IgD-negative memory B cell (primary cell): ENCODE results near the gene EML4. TPM values are rescaled to one million over a fixed set of nuclear protein-coding genes. Genes with fewer than 3 reads are reported as not detected.
"Not testable (repeated sequence)": the region's sequence is repeated elsewhere in the genome, so short reads cannot be mapped to it uniquely, and the experiment has no call there.

Experiments
- H3K27ac Mint-ChIP-seq, 3 donors: one replicate each; pipeline ENCODE4 v1.8.0; 2020 to 2022; ENCODE audit warnings: mild to moderate bottlenecking in 3 of 3, mixed read lengths in 3 of 3, moderate library complexity in 1 of 3
- H3K27me3 Mint-ChIP-seq: one replicate; pipeline ENCODE4 v1.8.0; 2021; ENCODE audit warnings: mixed read lengths
- H3K36me3 Mint-ChIP-seq: one replicate; pipeline ENCODE4 v1.8.0; 2020; ENCODE audit warnings: mild to moderate bottlenecking, mixed read lengths
- H3K4me1 Mint-ChIP-seq, 3 donors: one replicate each; pipeline ENCODE4 v1.8.0; 2020 to 2022; ENCODE audit warnings: mixed read lengths in 3 of 3, mild to moderate bottlenecking in 1 of 3
- H3K4me3 Mint-ChIP-seq, 4 donors: one replicate each; pipeline ENCODE4 v1.8.0; 2020 to 2022; ENCODE audit warnings: mild to moderate bottlenecking in 4 of 4, mixed read lengths in 4 of 4, moderate library complexity in 3 of 4
- H3K9me3 Mint-ChIP-seq, 3 donors: one replicate each; pipeline ENCODE4 v1.8.0; 2020 to 2021; ENCODE audit warnings: mixed read lengths in 3 of 3, mild to moderate bottlenecking in 1 of 3
- polyA plus RNA-seq: library from polyadenylated mRNA; unstranded; fragments of 300-500 nt; fragmentation: Illumina TruSeq; gene quantifications from one replicate; pipeline ENCODE4 v1.2.3, GENCODE V29; 2021

EML4 gene, protein sequence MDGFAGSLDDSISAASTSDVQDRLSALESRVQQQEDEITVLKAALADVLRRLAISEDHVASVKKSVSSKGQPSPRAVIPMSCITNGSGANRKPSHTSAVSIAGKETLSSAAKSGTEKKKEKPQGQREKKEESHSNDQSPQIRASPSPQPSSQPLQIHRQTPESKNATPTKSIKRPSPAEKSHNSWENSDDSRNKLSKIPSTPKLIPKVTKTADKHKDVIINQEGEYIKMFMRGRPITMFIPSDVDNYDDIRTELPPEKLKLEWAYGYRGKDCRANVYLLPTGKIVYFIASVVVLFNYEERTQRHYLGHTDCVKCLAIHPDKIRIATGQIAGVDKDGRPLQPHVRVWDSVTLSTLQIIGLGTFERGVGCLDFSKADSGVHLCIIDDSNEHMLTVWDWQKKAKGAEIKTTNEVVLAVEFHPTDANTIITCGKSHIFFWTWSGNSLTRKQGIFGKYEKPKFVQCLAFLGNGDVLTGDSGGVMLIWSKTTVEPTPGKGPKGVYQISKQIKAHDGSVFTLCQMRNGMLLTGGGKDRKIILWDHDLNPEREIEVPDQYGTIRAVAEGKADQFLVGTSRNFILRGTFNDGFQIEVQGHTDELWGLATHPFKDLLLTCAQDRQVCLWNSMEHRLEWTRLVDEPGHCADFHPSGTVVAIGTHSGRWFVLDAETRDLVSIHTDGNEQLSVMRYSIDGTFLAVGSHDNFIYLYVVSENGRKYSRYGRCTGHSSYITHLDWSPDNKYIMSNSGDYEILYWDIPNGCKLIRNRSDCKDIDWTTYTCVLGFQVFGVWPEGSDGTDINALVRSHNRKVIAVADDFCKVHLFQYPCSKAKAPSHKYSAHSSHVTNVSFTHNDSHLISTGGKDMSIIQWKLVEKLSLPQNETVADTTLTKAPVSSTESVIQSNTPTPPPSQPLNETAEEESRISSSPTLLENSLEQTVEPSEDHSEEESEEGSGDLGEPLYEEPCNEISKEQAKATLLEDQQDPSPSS
- polyA plus RNA-seq = 78.3 TPM

DNA sequence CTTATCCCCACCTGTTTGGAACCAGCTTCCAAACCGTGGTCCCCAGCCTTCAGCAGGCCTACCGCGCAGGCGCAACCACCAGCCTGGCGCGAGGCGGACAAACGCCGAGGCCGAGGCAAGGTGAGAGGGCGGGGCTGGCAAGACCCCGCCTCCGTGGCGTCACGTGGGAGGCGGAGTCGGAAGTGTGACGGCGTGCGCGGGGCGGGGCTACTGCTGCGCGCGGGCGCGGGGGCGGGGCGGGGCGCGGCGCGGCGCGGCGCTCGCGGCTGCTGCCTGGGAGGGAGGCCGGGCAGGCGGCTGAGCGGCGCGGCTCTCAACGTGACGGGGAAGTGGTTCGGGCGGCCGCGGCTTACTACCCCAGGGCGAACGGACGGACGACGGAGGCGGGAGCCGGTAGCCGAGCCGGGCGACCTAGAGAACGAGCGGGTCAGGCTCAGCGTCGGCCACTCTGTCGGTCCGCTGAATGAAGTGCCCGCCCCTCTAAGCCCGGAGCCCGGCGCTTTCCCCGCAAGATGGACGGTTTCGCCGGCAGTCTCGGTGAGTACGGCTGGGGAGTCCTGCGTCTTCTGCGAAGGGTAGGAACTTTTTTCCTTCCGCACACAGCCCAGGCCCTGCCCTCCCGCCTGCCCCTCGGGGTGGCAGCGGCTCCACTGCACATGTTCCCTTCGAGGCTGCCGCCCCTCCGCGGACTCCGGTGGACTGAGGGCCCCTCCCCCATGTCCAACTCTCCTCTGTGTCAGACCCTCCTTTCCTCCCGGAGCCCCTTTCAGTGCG, at the start of gene EML4:
Gene EML4 (plus strand): TSS at position 254 of the 774 bp plus-strand sequence. CDS start 259 bp downstream, at position 513.
- peak within 1 kb of the TSS in 2 of 3 donors; percentile 29 to 94 for H3K27ac Mint-ChIP-seq
- no peaks in the 10 kb centered on the region for H3K27me3 Mint-ChIP-seq
- no peak within 1 kb of the TSS for H3K4me3 Mint-ChIP-seq
- H3K36me3 Mint-ChIP-seq = peaks cover 4% of the 10 kb centered on the region
- no peaks in the 10 kb centered on the region for H3K9me3 Mint-ChIP-seq
- H3K4me1 Mint-ChIP-seq = peaks cover 18 to 26% (median 19%) of the 10 kb centered on the region in 3 donors

GRCh38 chr2:42123426-42123825, 45.7 kb upstream of the EML4 start:
- Mint-ChIP-seq H3K4me1 (peaks cover 35 to 45% (median 41%) of the 10 kb centered on the region in 3 donors), H3K4me3 (peak overlapping the region in 1 of 4 donors; percentile 74), H3K27me3 (no peaks in the 10 kb centered on the region), H3K36me3 (no peaks in the 10 kb centered on the region), H3K27ac (peak overlapping the region in 1 of 3 donors; percentile 11), H3K9me3 (peaks cover 0 to 2% (median 0%) of the 10 kb centered on the region in 3 donors)

GRCh38 chr2:42124011-42124785, 45.0 kb upstream of the EML4 start:
- Mint-ChIP-seq H3K27ac (peak overlapping the region; percentile 6 to 11 (median 11)), H3K36me3 (no peaks in the 10 kb centered on the region), H3K4me3 (peak overlapping the region in 3 of 4 donors; percentile 0 to 7 (median 2)), H3K9me3 (peaks cover 0 to 2% (median 0%) of the 10 kb centered on the region in 3 donors), H3K27me3 (no peaks in the 10 kb centered on the region), H3K4me1 (peaks cover 37 to 48% (median 42%) of the 10 kb centered on the region in 3 donors)

DNA sequence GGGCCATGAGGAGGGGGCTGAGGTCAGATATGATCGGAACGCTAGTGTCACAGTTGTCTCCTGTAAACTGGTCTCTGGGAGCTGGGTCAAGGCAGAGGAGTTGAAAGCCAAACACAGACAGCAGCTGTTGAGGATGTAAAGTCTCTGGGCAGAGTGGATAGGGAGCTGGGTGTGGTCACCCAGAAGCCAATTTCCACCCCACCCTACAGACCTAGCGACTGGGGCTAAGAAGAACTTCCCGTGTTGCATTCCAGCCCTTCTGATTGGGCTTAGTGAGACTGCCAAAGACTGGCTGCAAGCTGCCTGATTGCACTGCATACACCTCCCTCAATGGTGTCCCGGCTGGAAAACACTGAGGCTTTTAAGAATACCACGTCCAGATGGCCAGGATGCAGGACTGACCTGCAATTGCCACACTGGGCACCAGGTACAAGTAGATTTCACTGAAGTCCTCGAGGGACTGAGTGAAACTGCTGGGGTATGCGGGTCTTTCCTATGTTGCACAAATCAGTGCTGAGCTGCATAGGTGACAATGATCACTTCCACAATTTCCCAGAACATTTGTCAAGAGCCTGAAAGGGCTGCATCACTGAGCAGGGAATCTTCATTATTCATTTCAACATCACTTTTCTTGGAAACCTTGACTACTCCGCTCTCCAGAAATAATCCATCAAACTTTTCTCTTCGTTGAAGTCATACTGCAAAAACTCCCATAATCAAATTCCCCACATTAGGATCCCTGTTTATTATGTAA, 43.1 kb upstream of the EML4 start:
- Mint-ChIP-seq H3K4me1 (peaks cover 52 to 61% (median 54%) of the 10 kb centered on the region in 3 donors), H3K36me3 (no peaks in the 10 kb centered on the region), H3K27ac (peak overlapping the region in 2 of 3 donors; percentile 65 to 82), H3K27me3 (no peaks in the 10 kb centered on the region), H3K4me3 (peak overlapping the region in 2 of 4 donors; percentile 72 to 81), H3K9me3 (peaks cover 0 to 2% (median 0%) of the 10 kb centered on the region in 3 donors)

DNA sequence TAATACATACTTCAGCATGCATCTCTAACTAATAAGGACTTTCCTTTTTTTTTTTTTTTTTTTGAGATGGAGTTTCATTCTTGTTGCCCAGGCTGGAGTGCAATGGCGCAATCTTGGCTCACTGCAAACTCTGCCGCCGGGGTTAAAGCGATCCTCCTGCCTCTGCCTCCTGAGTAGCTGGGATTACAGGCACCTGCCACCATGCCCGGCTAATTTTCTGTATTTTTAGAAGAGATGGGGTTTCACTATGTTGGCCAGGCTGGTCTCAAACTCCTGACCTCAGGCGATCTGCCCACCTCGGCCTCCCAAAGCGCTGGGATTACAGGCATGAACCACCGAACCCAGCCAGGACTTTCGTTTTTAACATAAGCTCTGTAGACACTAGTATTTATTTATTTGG, 42.3 kb upstream of the EML4 start:
- peak overlapping the region; percentile 65 to 82 (median 70) for H3K4me3 Mint-ChIP-seq
- H3K36me3 Mint-ChIP-seq, H3K27me3 Mint-ChIP-seq, H3K9me3 Mint-ChIP-seq: not testable (repeated sequence)
- peak overlapping the region; percentile 64 to 87 (median 65) for H3K27ac Mint-ChIP-seq
- H3K4me1 Mint-ChIP-seq = peaks cover 52 to 61% (median 55%) of the 10 kb centered on the region in 3 donors

DNA sequence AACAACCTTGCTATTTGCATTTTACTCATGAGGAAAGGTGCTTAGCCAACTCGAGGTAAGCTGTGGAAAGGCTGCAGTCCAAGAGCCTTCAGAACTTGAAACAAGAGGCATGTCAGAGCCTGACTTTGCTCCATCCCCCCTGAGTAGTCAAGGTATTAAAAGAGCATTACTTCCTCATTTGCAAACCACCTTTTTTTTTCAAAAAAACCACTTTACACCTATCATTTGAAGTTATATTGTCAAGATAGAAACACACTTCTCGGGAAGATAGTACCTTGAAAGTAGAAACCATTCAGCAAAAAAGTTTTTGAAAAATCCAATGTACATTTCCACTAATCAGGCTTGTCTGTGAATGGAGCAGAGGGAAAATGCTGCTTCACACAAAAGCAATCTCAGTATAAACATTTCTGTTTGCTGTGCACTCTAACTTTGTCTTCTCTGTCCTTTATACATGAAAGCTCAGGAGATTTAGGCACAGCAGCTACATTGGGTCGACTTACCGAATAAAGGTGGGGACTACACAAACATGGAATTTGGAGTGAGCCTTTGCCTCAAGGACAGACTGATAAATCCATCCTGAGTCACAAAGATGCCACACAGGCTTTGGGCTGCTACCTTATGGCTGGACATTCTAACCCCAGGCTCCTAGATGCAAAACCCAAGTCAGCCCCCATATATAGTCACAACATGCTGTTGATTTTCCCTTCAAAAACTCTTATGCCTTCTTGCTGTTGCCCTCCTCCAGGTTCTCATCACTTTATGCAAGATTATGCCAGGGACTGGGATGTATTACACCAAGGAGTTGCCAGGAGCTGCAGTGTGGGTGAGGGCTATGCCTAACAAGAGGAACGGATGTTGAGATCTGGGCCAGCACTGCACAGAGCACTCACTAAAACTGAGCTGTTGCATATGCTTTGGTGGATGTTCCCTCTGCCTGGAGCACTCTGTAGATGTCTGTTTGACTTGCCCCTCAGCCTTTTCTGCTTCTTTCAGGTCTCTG, 41.4 kb upstream of the EML4 start:
- peaks cover 0 to 2% (median 0%) of the 10 kb centered on the region in 3 donors for H3K9me3 Mint-ChIP-seq
- peaks cover 57 to 69% (median 63%) of the 10 kb centered on the region in 3 donors for H3K4me1 Mint-ChIP-seq
- peak overlapping the region; percentile 65 to 89 (median 75) for H3K4me3 Mint-ChIP-seq
- H3K27me3 Mint-ChIP-seq = no peaks in the 10 kb centered on the region
- no peaks in the 10 kb centered on the region for H3K36me3 Mint-ChIP-seq
- H3K27ac Mint-ChIP-seq = peak overlapping the region; percentile 65 to 87 (median 87)

DNA sequence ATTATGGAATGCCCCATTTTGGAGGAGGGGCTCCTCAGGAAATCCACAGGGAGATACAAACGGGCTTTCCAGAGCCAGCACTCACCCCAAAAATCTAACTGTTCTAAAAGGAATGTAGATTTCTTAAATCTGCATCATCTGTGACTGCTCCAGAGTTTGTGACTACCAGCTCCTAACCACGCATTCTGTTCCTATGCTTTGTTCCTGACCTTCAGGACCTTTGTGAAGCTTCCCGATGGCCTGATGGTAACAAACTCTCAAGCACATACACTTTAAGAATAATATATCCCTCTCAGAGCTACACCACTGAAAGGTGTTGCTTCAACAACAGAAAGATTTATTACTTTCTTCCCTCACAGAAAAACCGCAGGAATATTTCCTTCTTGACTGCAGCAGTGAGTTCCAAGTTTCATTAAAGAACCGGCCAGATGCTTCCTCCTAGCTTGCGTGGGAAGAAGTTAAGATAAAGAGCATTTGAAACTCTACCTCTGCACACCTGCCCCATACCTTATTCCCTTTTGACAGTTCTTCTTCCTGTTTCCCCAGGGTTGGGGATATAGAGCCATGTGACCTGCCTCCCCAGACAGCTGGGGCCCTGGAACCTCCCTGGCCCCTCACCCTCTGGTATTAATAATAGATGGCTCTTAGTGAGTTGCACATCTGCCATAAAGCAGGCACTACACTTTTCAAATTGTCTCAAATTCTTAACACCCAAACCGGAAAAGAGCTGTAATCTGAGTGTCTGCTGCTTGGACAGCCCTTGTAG, 40.2 kb upstream of the EML4 start:
- peak overlapping the region in 3 of 4 donors; percentile 65 to 89 (median 83) for H3K4me3 Mint-ChIP-seq
- H3K36me3 Mint-ChIP-seq = no peaks in the 10 kb centered on the region
- peaks cover 64 to 73% (median 68%) of the 10 kb centered on the region in 3 donors for H3K4me1 Mint-ChIP-seq
- peaks cover 2% of the 10 kb centered on the region for H3K27me3 Mint-ChIP-seq
- H3K9me3 Mint-ChIP-seq = peaks cover 0 to 2% (median 0%) of the 10 kb centered on the region in 3 donors
- peak overlapping the region; percentile 65 to 87 (median 87) for H3K27ac Mint-ChIP-seq

- Mint-ChIP-seq H3K27ac (peak overlapping the region in 2 of 3 donors; percentile 65 to 87), H3K9me3 (no peaks in the 10 kb centered on the region), H3K36me3 (no peaks in the 10 kb centered on the region), H3K4me3 (peak overlapping the region in 2 of 4 donors; percentile 65 to 89), H3K4me1 (peaks cover 60 to 69% (median 66%) of the 10 kb centered on the region in 3 donors), H3K27me3 (peaks cover 2% of the 10 kb centered on the region)
Observed at GRCh38 chr2:42129487-42129852, 39.7 kb upstream of the EML4 start.

DNA sequence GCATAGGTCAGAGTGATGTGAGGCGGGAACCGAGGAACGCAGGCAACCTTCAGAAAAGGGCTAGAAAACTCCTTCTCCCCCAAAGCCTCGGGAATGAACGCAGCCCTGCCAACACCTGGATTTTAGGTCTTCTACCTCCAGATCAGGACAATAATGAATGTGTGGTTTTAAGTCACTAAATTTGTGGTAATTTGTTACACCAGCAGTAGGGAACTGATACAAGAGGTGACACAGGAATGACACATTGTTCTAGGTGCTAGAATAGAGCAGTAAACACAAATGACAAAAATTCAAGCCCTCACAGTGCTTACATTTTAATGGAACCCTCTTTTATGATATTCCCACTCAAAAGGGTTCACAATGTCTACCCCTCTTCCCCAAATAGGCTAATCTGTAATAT, 39.2 kb upstream of the EML4 start:
- no peaks in the 10 kb centered on the region for H3K36me3 Mint-ChIP-seq
- peak overlapping the region in 1 of 3 donors; percentile 87 for H3K27ac Mint-ChIP-seq
- H3K27me3 Mint-ChIP-seq = peaks cover 2% of the 10 kb centered on the region
- H3K4me1 Mint-ChIP-seq = peaks cover 60 to 67% (median 66%) of the 10 kb centered on the region in 3 donors
- H3K4me3 Mint-ChIP-seq = peak overlapping the region in 1 of 4 donors; percentile 13
- no peaks in the 10 kb centered on the region for H3K9me3 Mint-ChIP-seq

- not testable (repeated sequence) for H3K9me3 Mint-ChIP-seq, H3K4me3 Mint-ChIP-seq, H3K27me3 Mint-ChIP-seq, H3K36me3 Mint-ChIP-seq
- peaks cover 63 to 71% (median 69%) of the 10 kb centered on the region in 3 donors for H3K4me1 Mint-ChIP-seq
- peak overlapping the region in 1 of 3 donors; percentile 26 for H3K27ac Mint-ChIP-seq
Observed at GRCh38 chr2:42130858-42131257, 38.3 kb upstream of the EML4 start.

DNA sequence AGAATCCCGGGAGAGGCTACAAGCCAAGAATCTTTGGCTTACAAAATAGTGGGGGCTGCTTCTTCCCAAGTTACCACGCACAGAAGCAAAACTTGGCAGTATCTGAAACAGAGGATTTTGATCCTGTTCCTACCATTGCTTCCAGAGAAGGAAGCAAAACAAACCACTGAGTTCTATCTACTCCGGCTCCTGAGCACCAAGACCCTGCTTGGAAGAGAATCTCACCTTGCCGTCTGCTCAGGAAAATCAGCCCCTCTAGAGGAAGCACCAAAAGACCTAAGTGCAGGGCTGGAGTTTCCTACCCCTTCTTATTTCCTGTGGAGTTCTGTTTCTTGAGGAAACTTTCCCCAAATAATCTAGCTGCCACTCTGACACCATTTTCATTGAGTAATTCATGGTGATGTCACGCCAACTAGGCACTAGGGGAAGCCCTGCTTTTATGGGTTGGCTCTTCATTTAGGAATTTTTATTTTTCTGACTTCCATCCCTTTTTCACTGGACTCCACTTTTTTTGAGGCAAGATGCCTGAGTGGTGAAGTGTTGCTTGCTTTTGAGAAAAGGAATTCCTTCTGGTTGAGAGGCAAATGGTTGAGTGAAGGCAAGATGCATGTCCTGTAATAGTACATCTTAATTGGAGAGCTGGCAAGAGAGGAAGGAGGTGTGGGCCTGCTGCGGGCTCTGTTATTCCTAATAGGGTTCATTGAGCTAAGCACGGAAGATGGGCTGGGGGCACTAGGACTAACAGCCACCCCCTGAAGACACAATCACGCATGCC, 36.8 kb upstream of the EML4 start:
- peaks cover 2% of the 10 kb centered on the region for H3K27me3 Mint-ChIP-seq
- no peaks in the 10 kb centered on the region for H3K36me3 Mint-ChIP-seq
- no peaks in the 10 kb centered on the region for H3K9me3 Mint-ChIP-seq
- peaks cover 56 to 65% (median 63%) of the 10 kb centered on the region in 3 donors for H3K4me1 Mint-ChIP-seq
- peak overlapping the region; percentile 51 to 91 (median 77) for H3K4me3 Mint-ChIP-seq
- H3K27ac Mint-ChIP-seq = peak overlapping the region; percentile 44 to 89 (median 74)
